Fibroblast of mammary gland (primary cell): ENCODE results near the gene RBM28.

Experiments
- DNase-seq: peaks from one replicate; pipeline ENCODE4 v3.0.0-alpha.2; 2010; ENCODE audit warnings: low read depth
- H3K4me3 ChIP-seq: 2 replicates; pipeline ENCODE4 v1.5.1; 2011; ENCODE audit warnings: low read depth, mild to moderate bottlenecking, low read length, moderate library complexity; ENCODE audit not compliant: control insufficient read depth
- TF ChIP-seq, protein P1 (sequence below): conservative IDR thresholded peaks from 2 replicates; pipeline ENCODE4 v1.5.1; 2011; ENCODE audit warnings: low read depth, low read length, inconsistent platforms; ENCODE audit not compliant: control insufficient read depth, insufficient read depth

RBM28 gene

DNA sequence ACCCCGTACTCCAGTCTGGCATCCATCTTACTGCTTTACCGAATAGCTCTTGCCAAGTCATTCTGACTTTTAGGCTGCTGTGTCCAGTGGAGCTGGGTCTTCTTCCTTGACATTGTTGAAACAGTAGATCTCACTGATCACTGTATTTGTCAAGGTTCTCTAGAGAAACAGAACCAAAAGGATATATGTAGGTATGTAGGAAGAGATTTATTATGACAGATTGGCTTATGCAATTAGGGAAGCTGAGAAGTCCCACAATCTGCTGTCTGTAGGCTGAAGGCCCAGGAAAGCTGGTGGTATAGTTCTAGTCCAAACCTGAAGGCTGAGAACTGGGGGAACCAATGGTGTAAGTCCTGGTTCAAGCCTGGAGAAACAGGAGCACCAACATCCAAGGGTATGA, 29.9 kb upstream of the RBM28 start:
- TF ChIP-seq, protein P1, sequence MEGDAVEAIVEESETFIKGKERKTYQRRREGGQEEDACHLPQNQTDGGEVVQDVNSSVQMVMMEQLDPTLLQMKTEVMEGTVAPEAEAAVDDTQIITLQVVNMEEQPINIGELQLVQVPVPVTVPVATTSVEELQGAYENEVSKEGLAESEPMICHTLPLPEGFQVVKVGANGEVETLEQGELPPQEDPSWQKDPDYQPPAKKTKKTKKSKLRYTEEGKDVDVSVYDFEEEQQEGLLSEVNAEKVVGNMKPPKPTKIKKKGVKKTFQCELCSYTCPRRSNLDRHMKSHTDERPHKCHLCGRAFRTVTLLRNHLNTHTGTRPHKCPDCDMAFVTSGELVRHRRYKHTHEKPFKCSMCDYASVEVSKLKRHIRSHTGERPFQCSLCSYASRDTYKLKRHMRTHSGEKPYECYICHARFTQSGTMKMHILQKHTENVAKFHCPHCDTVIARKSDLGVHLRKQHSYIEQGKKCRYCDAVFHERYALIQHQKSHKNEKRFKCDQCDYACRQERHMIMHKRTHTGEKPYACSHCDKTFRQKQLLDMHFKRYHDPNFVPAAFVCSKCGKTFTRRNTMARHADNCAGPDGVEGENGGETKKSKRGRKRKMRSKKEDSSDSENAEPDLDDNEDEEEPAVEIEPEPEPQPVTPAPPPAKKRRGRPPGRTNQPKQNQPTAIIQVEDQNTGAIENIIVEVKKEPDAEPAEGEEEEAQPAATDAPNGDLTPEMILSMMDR: no peak
- no peak overlapping the region for H3K4me3 ChIP-seq
- no peak for DNase-seq

DNA sequence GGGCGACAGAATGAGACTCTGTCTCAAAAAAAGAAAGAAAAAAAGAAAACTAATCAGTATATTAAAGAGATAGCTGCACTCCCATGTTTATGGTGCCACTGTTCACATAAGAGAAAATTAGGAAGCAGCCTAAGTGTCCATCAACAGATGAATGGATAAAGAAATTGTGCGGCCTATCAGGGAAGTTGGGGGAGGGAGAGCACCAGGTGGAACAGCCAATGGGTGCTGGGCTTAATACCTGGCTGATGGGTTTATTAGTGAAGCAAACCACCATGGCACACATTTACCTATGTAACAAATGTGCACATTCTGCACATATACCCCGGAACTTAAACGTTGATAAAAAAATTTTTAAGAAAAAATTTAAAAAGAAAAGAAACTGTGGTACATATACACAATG, 26.8 kb upstream of the RBM28 start:
- TF ChIP-seq, protein P1: no peak
- H3K4me3 ChIP-seq: no peak overlapping the region
- DNase-seq: no peak

DNA sequence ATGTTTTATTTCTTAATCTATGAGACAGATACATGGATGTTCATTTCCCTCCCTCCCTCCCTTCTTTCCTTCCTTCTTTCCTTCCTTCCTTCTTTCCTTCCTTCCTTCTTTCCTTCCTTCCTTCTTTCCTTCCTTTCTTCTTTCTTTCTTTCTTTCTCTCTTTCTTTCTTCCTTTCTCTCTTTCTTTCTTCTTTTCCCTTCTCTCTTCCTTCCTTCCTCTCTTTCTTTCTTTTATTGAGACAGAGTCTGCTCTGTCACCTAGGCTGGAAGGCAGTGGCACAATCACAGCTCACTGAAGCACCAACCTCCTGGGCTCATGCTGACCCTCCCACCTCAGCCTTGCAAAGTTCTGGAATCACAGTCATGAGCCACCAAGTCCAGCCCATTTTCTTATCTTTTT, 23.3 kb upstream of the RBM28 start:
- TF ChIP-seq, protein P1: no peak
- DNase-seq: no peak
- no peak overlapping the region for H3K4me3 ChIP-seq

DNA sequence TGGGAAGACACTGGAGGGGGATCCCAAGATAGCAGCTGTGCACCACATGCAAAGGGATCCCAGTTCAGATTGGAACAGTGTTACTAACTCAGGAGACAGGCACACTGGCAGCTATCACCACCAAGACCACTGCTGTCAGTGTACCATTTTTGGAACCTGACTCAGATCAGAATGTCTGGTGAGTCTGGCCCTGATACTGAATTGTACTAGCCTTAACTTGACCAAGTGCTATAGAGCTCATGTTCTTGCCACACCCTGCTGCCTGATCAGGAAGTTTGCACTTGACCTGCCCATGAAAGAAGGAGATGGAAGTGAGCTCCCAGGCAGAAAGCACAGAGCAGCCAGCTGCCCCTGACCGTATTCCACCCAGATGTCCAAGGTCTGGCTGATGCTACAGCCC, 22.6 kb upstream of the RBM28 start:
- no peak overlapping the region for H3K4me3 ChIP-seq
- DNase-seq: no peak
- TF ChIP-seq, protein P1: no peak

DNA sequence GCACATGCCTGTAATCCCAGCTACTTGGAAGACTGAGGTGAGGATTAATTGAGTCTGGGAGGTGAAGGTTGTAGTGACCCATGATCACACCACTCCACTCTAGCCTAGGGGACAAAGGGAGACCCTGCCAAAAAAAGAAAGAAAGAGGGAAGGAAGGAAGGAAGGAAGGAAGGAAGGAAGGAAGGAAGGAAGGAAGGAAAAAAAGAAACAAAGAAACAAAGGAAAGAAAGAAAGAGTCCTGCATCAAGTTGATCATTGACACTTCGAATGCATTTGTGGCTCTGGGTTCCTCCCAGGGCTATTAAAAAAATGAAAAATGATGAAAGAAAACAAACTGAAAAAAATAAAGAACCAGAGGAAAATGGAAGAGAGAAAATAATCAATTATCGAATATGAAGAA, 21.7 kb upstream of the RBM28 start:
- TF ChIP-seq, protein P1: no peak
- DNase-seq: no peak
- H3K4me3 ChIP-seq: no peak overlapping the region

DNA sequence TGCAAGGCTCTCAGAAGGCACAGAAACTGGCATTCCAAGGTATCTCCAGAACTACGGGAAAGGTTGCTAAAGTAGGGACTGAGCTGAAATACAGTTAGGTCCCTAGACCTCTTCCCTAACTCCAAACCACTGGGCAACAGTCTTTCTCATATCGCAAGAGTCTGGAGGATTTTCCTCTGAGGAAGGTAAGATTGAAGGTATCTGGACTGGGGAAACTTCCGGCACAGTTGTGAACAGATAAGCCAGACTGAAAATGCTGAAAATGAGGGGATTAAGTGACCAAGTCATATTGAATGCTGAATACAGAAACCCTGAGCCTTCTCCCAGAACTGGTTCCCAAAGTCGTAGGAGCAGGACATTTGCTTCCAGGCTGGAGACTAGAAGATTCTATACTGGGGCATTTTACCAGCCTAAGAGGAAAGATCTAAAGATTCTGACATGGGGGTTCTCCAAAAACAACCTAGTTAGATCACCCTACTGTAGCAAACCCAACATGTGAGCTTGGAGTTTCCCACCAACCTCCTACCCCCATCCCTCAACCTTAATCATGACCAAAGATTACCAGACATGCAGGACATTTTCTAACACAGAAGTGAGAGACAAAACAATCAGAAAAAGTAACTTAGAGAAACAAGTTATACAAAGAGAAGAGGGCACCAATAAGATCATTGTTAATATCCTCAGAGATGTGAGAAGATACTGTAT, 20.6 kb upstream of the RBM28 start:
- H3K4me3 ChIP-seq: no peak overlapping the region
- DNase-seq: no peak
- TF ChIP-seq, protein P1: no peak
